NCI-H2227 (cell line): ENCODE data around the gene ABCC1.
"Not testable (repeated sequence)": the region's sequence is repeated elsewhere in the genome, so short reads cannot be mapped to it uniquely, and the experiment has no call there.

Source experiments
- DNase-seq: peaks from one replicate; lab custom pipeline; 2025; ENCODE audit not compliant: unreplicated experiment; lab: John Stamatoyannopoulos, UW

The ABCC1 gene

GRCh38 chr16:15949210-15950160 lies at the start of gene ABCC1:
TSS of gene ABCC1 (plus strand) at chr16:15949616. CDS start at chr16:15949752, 136 bp downstream.
- peak; percentile 56 for DNase-seq

GRCh38 chr16:15900357-15900756 lies 49.1 kb upstream of the ABCC1 start:
- DNase-seq = no peak

GRCh38 chr16:15900901-15901500 lies 48.4 kb upstream of the ABCC1 start:
- DNase-seq = no peak

- no peak for DNase-seq
Observed at GRCh38 chr16:15903960-15904359, 45.5 kb upstream of the ABCC1 start.

- DNase-seq = no peak
Observed at GRCh38 chr16:15906439-15906838, 43.0 kb upstream of the ABCC1 start.

- peak; percentile 24 for DNase-seq
Observed at GRCh38 chr16:15907863-15908478, 41.4 kb upstream of the ABCC1 start.

- no peak for DNase-seq
Observed at GRCh38 chr16:15911198-15911597, 38.2 kb upstream of the ABCC1 start.

GRCh38 chr16:15913046-15913698 lies 36.2 kb upstream of the ABCC1 start:
- DNase-seq = no peak

- DNase-seq = no peak
Observed at GRCh38 chr16:15915555-15916081, 33.8 kb upstream of the ABCC1 start.

- DNase-seq = no peak
Observed at GRCh38 chr16:15916323-15916722, 33.1 kb upstream of the ABCC1 start.

GRCh38 chr16:15918314-15918713 lies 31.1 kb upstream of the ABCC1 start:
- not testable (repeated sequence) for DNase-seq

- no peak for DNase-seq
Observed at GRCh38 chr16:15919331-15919730, 30.1 kb upstream of the ABCC1 start.

GRCh38 chr16:15924996-15925395 lies 24.4 kb upstream of the ABCC1 start:
- no peak for DNase-seq

GRCh38 chr16:15925631-15926030 lies 23.8 kb upstream of the ABCC1 start:
- DNase-seq = no peak

GRCh38 chr16:15928261-15929104 lies 20.9 kb upstream of the ABCC1 start:
- DNase-seq = no peak

- no peak for DNase-seq
Observed at GRCh38 chr16:15932939-15933338, 16.5 kb upstream of the ABCC1 start.

GRCh38 chr16:15933781-15934180 lies 15.6 kb upstream of the ABCC1 start:
- DNase-seq = no peak

- no peak for DNase-seq
Observed at GRCh38 chr16:15934991-15935390, 14.4 kb upstream of the ABCC1 start.

- not testable (repeated sequence) for DNase-seq
Observed at GRCh38 chr16:15936809-15937208, 12.6 kb upstream of the ABCC1 start.
